ENCODE measurements around the gene CRIP3.

The CRIP3 gene

DNA sequence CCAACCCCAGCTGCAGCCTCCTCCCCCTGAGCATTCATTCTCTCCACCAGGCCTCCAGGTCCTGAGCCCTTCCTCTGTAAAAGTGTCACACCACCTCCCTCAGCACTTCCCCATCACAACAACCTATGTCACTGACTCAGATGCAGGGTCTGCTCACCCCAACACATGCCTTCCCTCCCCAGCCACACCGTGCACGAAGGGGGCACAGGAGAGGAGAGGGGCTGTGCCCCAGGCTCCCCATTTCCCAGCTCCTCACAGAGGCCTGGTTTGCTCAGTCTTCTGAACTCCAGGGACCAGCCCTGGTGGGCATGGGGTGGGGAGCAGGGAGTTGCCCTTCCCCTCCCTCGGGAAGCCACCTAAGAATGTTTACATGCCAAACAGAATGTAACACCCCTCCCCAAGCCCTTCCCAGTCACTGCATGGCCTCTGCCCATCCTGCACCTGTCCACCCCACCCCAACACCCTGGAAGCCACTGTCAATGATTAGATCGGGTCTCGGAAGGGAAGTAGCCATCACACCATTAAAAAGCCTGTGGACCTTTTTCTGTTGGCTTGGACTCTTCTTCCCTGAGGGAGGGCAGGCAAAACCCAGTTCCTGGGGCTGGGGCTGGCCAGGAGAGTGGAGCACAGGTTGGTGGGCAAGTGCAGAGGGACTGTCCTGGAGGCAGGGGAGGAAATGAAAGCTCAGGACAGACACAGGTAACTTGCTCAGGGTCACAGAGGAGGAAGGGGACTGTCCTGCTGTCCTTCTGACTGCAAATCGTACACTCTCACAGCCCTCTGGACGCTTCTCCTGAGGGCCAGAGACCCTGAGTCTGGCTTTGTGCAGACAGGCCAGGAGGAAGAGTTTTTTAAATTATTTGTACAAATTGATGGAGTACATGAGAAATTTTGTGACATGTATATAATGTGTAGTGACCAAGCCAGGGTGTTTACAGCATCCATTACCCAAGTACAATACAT lies 20.6 kb downstream of the CRIP3 start:
- DNase-seq (ENCODE audit: low spot score): no peak

DNA sequence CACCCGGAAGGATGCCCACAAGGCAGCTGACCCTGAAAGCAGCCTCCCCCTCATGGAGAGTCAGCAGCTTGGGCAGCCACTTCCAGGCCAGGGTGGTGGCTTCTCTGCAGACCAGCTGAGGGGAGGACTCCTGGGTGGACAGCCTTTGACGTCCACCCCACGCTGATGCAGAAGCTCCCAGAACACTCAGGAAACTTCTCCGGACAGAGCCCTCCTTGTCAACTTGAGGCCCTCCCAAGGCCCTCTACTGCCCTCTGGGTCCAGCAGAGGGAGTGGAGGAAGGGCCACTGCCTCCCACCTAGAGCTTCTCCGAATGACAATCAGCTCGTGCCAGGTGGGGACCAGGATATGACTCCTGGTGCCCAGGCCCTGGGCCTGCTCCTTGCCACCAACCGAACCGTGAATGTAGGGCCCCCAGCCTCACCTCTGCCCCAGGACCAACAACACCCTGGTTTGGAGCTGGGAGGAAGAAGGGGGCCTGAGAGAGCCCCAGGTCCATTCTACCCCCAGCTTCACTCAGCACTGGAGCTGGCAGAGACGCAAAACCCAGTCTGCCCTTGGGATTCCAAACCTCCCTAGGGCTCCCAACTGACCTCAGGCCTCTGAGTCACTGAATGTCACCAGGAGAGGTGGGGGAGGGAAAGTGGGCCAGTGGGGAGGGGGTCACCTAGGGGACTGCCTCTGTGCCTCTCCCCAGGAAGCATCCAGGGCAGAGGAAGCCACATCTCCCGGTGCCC lies 21.5 kb downstream of the CRIP3 start:
- DNase-seq (ENCODE audit: low spot score): no peak

DNA sequence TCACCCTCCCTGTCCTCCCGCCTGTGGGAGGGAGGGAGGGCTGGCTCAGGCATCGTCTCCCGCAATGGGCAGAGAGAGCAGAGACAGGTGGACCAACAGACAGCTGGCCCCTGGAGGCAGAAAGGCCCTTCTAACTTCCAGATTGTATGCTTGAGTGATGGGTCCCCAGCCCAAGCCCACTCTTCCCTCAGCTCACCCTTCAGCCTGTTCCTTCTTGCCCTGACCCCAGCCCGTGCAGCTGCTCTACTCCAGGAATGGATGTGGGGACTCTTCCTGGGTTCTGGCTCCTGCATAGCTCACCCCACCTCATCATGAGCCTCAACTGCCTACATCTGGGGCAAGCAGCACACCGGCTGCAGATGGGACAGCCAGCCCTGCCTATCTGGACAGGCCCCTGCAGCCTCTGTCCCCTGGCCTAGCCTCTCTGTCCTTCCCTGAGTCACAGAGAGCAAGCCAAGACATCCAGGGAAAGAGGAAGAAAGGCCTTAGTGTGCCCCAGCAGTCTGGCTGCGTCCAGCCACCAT lies 22.1 kb downstream of the CRIP3 start:
- no peak for DNase-seq (ENCODE audit: low spot score)

DNA sequence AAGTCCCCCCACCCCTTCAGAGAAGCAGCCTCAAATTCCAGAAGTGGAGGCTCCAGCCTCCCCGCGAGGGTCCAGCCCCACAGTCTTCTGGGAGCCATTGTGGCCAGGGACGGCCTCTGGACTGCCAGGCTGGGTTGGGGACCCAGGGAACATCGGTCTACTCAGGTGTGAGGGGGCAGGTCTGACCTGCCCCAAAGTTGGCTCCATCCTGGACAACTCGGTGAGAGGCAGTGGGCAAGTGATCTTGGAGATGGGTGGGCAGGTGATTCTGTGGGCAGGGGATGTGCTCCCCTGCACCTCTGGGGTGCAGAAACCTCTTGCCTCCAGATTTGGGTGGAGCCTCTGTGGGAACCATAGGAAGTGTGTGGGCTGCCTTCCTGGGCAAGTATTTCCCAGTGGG lies 22.8 kb downstream of the CRIP3 start:
- DNase-seq (ENCODE audit: low spot score): no peak

DNA sequence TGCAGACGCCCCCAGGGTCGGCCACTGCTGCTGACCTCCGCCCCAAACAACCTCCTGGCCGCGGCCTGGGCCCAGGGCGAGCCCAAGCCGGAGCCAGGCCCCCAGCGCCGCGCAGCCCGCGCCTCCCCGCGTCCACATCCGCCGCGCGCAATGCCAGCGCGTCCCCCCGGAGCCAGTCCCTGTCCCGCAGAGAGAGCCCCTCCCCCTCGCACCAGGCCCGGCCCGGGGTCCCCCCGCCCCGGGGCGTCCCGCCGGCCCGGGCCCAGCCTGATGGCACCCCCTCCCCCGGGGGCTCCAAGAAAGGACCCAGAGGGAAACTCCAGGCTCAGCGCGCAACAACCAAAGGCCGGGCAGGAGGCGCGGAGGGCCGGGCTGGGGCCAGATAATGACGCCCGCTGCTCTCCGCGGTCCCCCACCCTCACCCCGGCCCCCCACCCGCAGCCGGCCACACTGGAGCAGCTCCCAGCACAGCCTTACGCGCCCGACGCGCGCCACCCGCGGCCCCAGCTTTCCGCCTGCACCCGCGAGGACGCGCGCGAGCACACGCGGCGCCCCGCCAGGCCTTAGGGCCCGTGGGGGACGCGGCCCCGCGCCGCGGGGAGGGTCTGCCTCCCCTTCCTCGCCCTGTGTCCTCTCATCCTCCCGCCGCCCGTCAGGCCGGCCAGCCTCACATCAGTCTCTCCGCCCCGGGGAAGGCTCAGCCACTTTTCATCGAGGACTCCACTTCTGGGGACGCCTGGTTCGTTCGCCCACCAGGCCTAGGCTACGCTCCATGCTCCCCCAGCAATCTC lies 23.4 kb downstream of the CRIP3 start:
- DNase-seq (ENCODE audit: low spot score): no peak

DNA sequence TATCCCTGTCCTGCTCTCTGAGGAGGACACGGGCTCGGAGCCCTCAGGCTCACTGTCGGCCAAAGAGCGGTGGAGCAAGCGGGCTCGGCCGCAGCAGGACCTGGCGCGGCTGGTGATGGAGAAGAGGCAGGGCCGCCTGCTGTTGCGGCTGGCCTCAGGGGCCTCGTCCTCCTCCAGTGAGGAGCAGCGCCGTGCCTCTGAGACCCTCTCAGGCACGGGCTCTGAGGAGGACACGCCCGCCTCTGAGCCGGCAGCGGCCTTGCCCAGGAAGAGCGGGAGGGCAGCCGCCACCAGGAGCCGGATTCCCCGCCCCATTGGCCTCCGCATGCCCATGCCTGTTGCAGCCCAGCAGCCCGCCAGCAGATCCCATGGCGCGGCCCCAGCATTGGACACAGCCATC lies 24.7 kb downstream of the CRIP3 start:
- DNase-seq (ENCODE audit: low spot score): no peak

DNA sequence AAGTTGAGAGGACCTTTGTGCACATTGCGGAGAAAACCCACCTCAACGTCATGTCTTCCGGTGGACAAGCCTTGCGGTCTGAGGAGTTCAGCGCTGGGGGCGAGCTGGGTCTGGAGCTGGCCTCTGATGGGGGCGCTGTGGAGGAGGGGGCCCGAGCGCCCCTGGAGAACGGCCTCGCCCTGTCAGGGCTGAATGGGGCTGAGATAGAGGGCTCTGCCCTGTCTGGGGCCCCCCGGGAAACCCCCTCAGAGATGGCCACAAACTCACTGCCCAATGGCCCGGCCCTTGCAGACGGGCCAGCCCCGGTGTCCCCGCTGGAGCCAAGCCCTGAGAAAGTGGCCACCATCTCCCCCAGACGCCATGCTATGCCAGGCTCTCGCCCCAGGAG lies 25.1 kb downstream of the CRIP3 start:
- no peak for DNase-seq (ENCODE audit: low spot score)

DNA sequence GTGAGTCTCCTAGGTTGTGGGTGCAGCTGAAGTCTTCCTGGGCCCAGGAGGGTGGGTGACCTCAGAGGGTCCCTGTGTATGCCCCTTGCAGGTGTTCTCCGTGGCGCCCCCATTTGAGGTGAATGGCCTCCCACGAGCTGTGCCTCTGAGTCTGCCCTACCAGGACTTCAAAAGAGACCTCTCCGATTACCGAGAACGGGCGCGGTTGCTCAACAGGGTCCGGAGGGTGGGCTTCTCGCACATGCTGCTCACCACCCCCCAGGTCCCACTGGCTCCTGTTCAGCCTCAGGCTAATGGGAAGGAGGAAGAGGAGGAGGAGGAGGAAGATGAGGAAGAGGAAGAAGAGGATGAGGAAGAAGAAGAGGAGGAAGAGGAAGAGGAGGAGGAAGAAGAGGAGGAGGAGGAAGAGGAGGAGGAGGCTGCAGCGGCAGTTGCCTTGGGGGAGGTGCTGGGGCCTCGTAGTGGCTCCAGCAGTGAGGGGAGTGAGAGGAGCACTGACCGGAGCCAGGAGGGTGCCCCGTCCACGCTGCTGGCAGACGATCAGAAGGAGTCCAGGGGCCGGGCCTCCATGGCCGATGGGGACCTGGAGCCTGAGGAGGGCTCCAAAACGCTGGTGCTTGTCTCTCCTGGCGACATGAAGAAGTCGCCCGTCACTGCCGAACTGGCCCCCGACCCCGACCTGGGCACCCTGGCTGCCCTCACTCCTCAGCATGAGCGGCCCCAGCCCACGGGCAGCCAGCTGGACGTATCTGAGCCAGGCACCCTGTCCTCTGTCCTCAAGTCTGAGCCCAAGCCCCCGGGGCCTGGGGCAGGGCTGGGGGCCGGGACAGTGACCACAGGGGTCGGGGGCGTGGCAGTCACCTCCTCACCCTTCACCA lies 25.8 kb downstream of the CRIP3 start:
- no peak for DNase-seq (ENCODE audit: low spot score)

DNA sequence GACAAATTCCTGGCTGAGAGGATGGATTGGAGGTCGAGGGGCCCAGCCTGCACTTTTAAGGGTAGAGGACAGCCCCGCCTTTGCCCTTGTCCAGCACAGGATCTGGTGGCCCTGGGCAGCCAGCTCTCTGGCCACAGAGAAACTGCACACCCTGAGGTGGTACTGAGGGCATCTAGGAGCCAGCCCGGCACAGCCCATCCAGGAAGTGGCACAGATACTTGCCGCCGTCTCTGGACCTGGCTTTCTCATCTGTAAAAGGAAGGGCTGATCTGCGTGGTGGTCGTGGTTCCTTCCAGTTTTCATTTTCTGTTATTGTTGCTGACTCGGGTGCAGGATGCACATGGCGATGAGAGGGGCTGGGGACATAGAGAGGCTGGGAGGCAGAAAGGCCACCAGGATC lies 26.6 kb downstream of the CRIP3 start:
- no peak for DNase-seq (ENCODE audit: low spot score)

DNA sequence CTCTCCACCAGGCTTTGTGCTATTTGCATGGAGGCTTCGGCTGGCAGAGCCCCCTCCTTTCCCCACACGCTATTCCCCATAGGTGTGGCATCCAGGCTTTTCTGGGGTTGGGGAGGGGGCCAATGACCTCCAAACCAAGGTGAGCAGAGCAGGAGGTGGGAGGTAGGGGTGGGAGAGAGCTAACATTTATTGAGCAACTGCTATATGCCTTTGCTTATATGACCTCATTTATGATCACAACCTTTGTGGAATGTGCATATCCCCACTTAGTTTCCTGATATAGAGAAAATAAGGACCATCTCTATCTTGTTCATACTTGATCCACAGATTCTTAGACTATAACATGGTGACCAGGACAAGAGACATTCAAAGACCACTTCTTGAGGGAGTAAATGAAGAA lies 28.4 kb downstream of the CRIP3 start:
- DNase-seq (ENCODE audit: low spot score): no peak

DNA sequence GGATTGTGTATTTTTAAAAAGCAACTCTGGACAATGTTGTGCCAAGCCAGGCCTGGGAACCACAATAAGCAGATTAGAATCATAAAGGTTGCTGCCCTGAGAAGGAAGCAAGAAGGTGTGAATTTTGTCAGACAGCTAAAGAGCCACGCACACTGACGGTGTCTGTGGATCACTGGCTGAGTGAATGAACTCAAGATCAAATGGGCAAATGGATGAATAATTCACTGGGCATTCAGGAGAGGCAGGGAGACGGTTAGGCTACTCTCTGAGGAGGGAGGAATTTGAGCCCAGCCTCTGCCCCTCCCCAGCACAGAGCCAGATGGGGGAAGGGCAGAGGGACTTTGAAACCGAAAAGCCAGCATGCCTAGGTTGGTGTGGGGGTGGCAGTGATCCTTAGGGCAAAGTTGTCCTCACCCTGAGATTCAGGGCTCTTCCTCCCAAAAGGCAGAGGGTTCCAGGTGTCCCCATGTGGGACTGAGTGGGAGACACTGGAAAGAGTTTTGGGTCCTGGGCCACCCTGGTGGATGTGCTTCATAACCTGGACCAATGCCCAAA lies 30.0 kb downstream of the CRIP3 start:
- no peak for DNase-seq (ENCODE audit: low spot score)

DNA sequence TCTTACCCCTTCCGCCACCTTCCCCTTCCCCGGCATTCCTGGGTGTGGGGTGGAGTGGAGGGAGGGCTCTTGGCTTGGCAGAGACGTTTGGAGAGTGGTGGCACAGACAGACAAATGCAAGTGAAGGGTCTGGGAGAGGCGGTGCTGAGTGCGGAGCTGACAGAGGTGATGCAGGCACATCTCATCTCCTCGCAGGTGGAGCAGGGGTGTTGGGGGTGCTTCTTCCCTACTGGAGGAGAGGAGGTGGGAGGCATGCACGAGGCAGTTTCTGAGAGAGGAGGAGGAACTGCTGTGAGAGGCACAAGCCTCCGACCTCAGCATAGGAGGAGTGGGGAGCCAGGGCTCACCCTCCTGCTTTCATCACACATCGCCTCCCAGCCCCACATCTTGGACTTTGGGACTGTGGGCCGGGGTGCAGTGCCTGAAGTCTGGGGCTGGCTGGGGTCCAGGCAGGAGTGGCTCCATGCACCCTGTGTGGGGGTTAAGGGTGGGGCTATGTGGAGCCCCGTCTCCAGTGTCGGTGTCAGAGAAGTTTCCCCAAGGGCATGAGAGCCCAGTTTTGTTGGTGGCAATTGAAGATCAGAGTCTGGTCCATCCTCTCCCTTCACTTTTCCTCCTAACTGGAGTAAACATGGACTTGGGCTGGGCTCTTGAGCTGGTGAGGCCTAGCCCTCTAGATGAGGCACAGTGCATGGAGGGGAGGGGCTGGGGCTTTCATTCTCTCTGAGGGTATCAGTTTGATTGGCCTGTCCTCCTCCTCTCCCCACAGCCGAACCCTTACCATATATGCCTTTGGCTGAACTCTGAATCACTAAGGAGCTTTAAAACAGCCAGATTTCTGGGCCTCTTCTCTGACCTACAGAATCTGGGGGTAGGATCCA lies 30.7 kb downstream of the CRIP3 start:
- no peak for DNase-seq (ENCODE audit: low spot score)

DNA sequence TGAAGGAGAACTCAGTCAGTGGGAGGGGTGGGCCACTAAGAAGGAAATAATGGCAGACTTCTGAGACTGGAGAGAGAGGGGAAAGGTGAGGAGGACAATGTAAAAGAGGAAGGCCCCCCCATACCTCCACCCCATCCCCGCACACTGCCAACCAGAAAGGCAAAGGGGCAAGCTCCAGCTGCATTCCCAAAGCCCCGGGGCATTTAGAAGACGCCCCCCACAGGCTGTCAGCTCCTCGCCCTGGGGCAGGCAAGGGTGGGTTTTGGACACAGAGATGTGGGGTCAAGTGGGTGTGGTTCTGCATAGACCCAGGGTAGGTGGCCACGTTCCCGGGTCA lies 31.4 kb downstream of the CRIP3 start:
- DNase-seq (ENCODE audit: low spot score): no peak

DNA sequence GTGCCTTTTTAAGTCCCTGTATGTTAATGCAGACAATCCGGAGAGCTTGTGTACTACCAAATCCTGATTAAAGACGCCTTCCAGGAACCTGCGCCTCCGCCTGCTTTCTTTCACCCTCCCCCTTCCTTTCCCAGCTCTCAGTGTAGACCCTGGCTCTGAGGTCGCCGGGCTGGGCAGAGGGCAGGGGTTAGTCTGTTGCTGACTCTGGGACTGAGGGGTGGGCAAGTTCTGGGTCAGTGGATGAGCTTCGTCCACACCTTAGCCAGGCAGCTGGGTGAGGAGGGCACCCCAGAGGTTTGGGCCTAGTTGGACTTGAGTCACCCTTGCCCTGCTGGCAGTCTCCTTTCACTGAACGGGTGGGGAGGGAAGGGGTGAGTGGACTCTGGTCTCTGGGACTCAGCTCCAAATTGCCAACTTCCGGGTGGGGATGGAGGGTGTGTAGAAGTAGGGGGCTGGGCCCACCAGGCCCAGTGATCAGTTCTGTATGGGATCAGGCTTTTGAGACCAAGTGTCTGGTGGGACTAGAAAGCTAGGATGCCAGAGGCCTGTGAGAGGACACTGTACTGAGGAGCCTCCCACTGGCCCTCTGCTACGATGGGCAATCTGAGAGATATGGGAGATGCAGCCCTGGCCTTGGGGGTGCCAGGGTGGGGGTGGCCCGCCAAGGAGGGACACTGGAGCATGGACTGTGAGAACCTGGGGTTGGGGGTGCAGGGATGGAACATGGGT lies 31.9 kb downstream of the CRIP3 start:
- DNase-seq (ENCODE audit: low spot score): no peak

DNA sequence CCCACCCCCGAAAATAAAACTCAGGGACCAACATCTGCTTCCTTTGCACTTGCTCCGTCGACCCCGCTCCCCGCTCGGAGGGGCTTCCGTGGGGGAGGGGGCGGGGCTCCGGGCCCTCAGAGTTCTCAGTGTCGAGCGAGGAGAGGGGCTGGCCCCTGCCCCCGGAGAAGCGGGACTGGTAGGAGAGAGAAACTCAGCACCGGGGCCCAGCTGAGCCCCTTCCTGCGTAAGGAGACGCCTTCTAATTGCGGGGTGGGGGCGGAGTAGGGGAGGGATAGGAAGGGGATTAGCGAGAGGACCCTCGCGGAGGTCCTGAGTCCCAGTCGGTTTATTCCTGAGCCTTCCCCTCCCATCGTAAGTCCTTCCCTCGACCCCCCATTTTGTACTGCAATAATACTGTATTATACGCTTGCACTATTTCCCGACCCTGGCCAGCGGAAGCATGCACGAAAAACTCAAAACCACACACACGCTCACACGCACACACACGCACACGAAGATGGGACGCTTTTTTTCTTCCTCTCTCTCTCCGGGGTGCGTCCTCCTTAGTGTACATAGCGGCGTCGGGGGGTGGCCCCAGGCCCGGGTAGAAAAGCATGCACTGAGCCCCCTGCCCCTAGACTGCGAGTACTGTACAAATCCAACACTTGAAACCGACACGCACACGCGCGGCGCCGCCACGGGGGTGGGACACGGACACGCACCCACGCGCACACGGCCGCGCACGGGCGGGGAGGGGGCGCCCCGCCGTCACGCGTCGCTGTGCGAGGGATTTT lies 32.6 kb downstream of the CRIP3 start:
- DNase-seq (ENCODE audit: low spot score): no peak

DNA sequence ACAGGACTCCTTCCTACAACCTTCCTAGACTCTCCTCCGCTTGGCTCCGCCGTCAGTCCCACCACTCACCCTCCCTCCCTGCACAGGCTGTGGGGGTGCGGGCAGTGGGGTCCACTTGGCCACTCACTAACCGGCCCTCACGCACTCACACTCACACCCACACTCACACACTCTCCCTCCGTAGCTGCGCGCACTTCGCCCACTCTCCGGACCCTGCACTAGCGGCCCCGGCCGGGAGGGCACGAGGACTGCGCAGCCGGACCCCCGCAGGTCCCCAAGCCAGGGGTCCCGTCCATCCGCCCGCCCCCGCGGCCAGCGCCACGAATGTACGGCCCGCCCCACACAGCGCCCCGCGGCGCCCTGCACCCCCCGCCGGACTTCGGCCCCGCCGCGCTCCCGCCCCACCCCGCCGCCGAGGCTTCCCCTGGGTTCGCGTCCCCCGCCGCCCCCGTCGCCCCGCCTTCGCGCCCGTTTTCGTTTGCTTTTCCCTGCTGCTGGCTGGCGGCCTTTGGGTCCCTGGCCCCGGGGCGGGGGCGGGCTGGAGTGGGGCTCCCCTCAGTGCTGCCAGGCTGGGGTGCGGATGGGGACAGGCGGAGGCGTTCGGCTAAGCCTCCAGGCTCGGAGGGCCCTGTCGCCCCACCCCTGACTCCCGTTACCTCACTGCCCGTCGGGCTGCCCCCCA lies 33.6 kb downstream of the CRIP3 start:
- DNase-seq (ENCODE audit: low spot score): peak; percentile 75

DNA sequence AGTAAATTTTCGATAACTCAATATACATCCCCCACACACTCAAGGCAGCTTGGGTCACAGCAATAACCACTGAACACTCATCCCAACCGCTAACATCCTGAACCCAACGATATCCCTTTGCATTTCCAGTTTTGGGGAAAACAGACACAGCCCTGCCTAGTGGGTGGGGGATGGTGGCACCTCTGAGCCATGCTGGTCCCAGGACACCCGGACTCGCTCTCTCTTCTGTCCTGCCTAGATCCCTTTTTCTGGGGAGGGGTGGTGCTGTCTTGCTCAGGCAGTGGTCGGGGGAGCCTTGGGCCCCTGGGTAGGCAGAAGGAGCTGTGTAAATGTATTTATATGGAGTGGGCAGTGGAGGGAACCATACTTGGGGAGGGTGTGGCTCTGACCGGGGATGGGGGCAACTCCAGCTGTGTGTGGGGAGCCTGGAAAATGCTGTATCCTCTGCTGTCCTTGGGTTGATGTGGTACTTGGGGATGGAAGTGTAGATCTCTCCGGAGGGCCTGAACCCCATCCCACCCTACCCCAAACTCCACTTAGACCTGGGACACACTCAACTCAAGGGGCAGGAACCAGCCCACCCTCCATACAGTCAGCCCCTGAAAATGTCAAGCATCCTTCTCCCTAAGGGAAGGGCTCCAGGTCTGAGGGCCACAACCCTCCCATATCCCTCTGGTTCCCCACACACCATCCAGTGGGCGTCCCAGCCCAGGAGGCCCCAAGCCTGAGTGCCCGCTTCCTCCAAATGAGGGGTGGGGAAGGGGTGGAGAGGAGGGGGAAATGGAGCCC lies 34.3 kb downstream of the CRIP3 start:
- DNase-seq (ENCODE audit: low spot score): no peak
